DND-41 (cell line): ENCODE data around the gene TMEM60.

Source experiments
- ATAC-seq: fragments of 200-7000 bp; cut with Tn5 transposase; 3 replicates; pipeline ENCODE4 v1.9.1; 2021; ENCODE audit warnings: low read depth; ENCODE audit not compliant: insufficient read depth
- DNase-seq: peaks from one replicate; pipeline ENCODE4 v3.0.0-alpha.2; 2020
- H2AFZ ChIP-seq: 2 replicates; pipeline ENCODE4 v1.6.0; 2012; ENCODE audit warnings: low read depth, low read length
- H3K27ac ChIP-seq: 2 replicates; pipeline ENCODE4 v1.5.1; 2012; ENCODE audit warnings: low read length, inconsistent platforms
- H3K27me3 ChIP-seq: fragments of 200-600 bp; sonication (generic); 2 replicates; pipeline ENCODE4 v1.6.0; 2012; ENCODE audit warnings: low read length, mild to moderate bottlenecking, inconsistent platforms; ENCODE audit not compliant: insufficient read depth, poor library complexity
- H3K36me3 ChIP-seq: 2 replicates; pipeline ENCODE4 v1.5.1; 2012; ENCODE audit warnings: low read length, inconsistent platforms; ENCODE audit not compliant: insufficient read depth
- H3K4me1 ChIP-seq: 2 replicates; pipeline ENCODE4 v1.5.1; 2012; ENCODE audit warnings: mild to moderate bottlenecking, low read length; ENCODE audit not compliant: insufficient read depth
- H3K4me2 ChIP-seq: 2 replicates; pipeline ENCODE4 v1.6.0; 2012; ENCODE audit warnings: mild to moderate bottlenecking, moderate library complexity, low read length, inconsistent platforms; ENCODE audit not compliant: insufficient read depth
- H3K4me3 ChIP-seq, 2 experiments: fragments of 200-600 bp in 1 of 2; shearing (Covaris generic) in 1 of 2; 2 replicates each; pipeline ENCODE4 v1.5.1; 2012 to 2016; ENCODE audit warnings: inconsistent platforms in 2 of 2, low read length in 2 of 2, mild to moderate bottlenecking in 2 of 2, low read depth in 1 of 2, moderate library complexity in 1 of 2
- H3K79me2 ChIP-seq: 2 replicates; pipeline ENCODE4 v1.6.0; 2012; ENCODE audit warnings: low read length, inconsistent platforms; ENCODE audit not compliant: insufficient read depth
- H3K9ac ChIP-seq: 2 replicates; pipeline ENCODE4 v1.6.0; 2012; ENCODE audit warnings: low read depth, mild to moderate bottlenecking, inconsistent platforms, low read length, moderate library complexity
- H3K9me3 ChIP-seq: 2 replicates; pipeline ENCODE4 v1.5.1; 2012; ENCODE audit warnings: low read length, moderate library complexity, mild to moderate bottlenecking, inconsistent platforms; ENCODE audit not compliant: insufficient read depth, severe bottlenecking
- H4K20me1 ChIP-seq: 2 replicates; pipeline ENCODE4 v1.6.0; 2012; ENCODE audit warnings: low read length; ENCODE audit not compliant: insufficient read depth
- EZH2 ChIP-seq: IDR thresholded peaks from 3 replicates; pipeline ENCODE4 v1.6.1; 2012; ENCODE audit warnings: borderline replicate concordance, low read depth, mild to moderate bottlenecking, moderate library complexity, low read length, inconsistent platforms; ENCODE audit not compliant: severe bottlenecking
- TF ChIP-seq, protein P1 (sequence below): IDR thresholded peaks from 2 replicates; pipeline ENCODE4 v1.5.1; 2012; ENCODE audit warnings: borderline replicate concordance, low read length, moderate library complexity, mild to moderate bottlenecking; ENCODE audit not compliant: poor library complexity, severe bottlenecking; ENCODE audit errors: extremely low read depth

TMEM60 gene

DNA sequence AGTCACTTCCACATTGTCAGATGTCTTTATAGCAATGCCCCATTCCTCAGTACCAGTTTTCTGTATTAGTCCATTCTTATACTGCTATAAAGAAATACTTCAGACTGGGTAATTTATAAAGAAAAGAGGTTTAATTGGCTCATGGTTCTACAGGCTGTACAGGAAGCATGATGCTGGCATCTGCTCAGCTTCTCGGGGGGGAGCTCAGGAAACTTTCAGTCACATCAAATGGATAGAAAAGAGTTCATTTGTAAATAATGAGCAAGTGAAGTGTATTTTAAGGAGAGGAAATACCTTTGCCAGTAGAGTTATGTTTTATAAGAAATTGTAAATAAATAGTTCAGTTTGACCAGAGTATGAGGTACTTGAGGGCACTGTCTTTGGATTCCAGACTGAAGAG lies 50.5 kb downstream of the TMEM60 start:
- H3K9me3 ChIP-seq: no peaks in the 10 kb centered on the region
- no peak overlapping the region for H3K27ac ChIP-seq
- H3K4me3 ChIP-seq: no peak overlapping the region
- H2AFZ ChIP-seq: no peak overlapping the region
- peaks cover 21% of the 10 kb centered on the region; the same call in 1 of the 2 replicates for H4K20me1 ChIP-seq
- no peak for ATAC-seq
- H3K79me2 ChIP-seq: peaks cover 87% of the 10 kb centered on the region
- no peaks in the 10 kb centered on the region for H3K27me3 ChIP-seq
- peaks cover 69% of the 10 kb centered on the region for H3K36me3 ChIP-seq
- H3K9ac ChIP-seq: no peak overlapping the region
- no peak for DNase-seq
- no peak for TF ChIP-seq EZH2
- TF ChIP-seq, protein P1, sequence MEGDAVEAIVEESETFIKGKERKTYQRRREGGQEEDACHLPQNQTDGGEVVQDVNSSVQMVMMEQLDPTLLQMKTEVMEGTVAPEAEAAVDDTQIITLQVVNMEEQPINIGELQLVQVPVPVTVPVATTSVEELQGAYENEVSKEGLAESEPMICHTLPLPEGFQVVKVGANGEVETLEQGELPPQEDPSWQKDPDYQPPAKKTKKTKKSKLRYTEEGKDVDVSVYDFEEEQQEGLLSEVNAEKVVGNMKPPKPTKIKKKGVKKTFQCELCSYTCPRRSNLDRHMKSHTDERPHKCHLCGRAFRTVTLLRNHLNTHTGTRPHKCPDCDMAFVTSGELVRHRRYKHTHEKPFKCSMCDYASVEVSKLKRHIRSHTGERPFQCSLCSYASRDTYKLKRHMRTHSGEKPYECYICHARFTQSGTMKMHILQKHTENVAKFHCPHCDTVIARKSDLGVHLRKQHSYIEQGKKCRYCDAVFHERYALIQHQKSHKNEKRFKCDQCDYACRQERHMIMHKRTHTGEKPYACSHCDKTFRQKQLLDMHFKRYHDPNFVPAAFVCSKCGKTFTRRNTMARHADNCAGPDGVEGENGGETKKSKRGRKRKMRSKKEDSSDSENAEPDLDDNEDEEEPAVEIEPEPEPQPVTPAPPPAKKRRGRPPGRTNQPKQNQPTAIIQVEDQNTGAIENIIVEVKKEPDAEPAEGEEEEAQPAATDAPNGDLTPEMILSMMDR: no peak
- no peak overlapping the region for H3K4me2 ChIP-seq
- peaks cover 8% of the 10 kb centered on the region for H3K4me1 ChIP-seq

DNA sequence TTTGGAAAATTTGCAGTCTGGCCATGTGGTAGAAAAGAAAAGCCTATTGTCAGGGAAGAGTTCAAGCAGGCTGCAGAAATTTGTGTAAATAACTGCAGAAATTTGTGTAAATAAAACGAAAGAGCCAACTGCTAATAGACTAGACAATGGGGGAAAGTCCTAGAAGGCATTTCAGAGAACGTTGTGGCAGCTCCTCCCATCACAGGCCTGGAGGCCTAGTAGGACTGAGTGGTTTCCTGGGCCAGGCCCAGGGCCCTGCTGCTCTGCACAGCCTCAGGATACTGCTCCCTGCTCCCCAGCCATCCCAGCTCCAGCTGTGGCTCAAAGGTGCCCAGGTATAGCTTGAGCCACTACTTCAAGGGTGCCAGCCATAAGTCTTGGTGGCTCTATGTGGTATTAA lies 51.1 kb downstream of the TMEM60 start:
- H3K27me3 ChIP-seq: no peaks in the 10 kb centered on the region
- peaks cover 19% of the 10 kb centered on the region; the same call in 1 of the 2 replicates for H4K20me1 ChIP-seq
- H2AFZ ChIP-seq: no peak overlapping the region
- H3K4me2 ChIP-seq: no peak overlapping the region
- H3K9me3 ChIP-seq: no peaks in the 10 kb centered on the region
- H3K79me2 ChIP-seq: peaks cover 87% of the 10 kb centered on the region
- peaks cover 71% of the 10 kb centered on the region for H3K36me3 ChIP-seq
- peaks cover 6% of the 10 kb centered on the region for H3K4me1 ChIP-seq
- no peak overlapping the region for H3K4me3 ChIP-seq
- ATAC-seq (no peak; the same call in 2 of the 3 replicates), DNase-seq (no peak)
- 0 out of 2 replicates have a peak overlapping the region, but pooled peaks have one; percentile 3 for H3K27ac ChIP-seq
- H3K9ac ChIP-seq: no peak overlapping the region
- TF ChIP-seq EZH2: no peak
- TF ChIP-seq, protein P1: no peak

DNA sequence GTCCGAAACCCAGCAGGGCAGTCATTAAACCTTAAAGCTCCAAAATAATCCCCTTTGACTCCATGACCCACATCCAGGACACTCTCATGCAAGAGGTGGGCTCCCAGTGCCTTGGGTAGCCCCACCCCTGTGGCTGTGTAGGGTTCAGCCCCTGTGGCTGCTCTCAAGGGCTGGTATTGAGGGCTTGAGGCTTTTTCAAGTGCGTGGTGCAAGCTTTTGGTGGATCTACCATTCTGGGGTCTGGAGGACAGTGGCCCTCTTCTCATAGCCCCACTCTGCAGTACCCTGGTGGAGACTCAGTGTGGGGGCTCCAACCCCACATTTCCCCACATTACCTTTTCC lies 51.4 kb downstream of the TMEM60 start:
- Histone ChIP-seq H2AFZ (no peak overlapping the region), H3K79me2 (peaks cover 84% of the 10 kb centered on the region), H3K4me3 (no peak overlapping the region), H3K27me3 (no peaks in the 10 kb centered on the region), H3K27ac (0 out of 2 replicates have a peak overlapping the region, but pooled peaks have one; percentile 3), H3K4me2 (no peak overlapping the region), H3K4me1 (peaks cover 4% of the 10 kb centered on the region; the same call in 1 of the 2 replicates), H4K20me1 (peaks cover 17% of the 10 kb centered on the region; the same call in 1 of the 2 replicates), H3K36me3 (peaks cover 71% of the 10 kb centered on the region), H3K9me3 (no peaks in the 10 kb centered on the region), H3K9ac (no peak overlapping the region)
- DNase-seq (no peak), ATAC-seq (no peak)
- no peak for TF ChIP-seq EZH2
- TF ChIP-seq, protein P1: no peak
